HL-60 (cell line): ENCODE measurements around the gene GSTM2.

Source experiments
- CTCF ChIP-seq: IDR thresholded peaks from one replicate; pipeline ENCODE4 v1.5.1; 2011; ENCODE audit warnings: low read length, control low read depth, inconsistent platforms; ENCODE audit not compliant: insufficient read depth
- POLR2AphosphoS5 ChIP-seq: IDR thresholded peaks from 2 replicates; pipeline ENCODE4 v1.6.1; 2012; ENCODE audit warnings: low read depth
- TF ChIP-seq, protein P1 (sequence below): IDR thresholded peaks from 2 replicates; pipeline ENCODE4 v1.6.1; 2012; ENCODE audit warnings: low read depth; ENCODE audit not compliant: insufficient replicate concordance

DNA sequence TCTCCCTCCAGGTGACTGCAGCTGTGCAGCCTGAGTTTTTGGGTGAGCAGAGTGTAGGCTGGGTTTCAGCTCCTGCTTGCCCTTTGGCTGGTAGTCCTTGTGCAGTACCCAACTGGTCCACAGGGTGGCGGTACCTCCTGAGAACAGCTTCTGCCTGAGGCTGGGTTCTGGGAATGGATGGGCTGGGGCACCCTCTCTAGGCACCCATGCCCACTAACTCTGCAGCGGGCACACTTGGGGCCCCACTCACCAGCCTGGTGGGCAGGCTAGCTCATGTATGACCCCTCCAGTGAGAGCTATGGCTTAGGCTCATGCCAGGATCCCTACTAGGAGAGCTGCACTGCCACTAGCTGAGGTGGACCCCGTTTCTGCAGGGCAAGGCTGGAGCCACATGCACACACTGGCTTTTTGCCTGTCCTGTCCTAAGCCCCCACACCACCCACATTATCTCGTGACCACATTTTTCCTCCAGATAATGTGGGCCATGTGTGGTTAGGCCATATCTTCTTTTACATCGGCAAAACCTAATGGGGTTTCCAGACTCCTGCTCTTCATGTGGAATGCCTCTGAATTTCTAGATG is 27.5 kb upstream of the GSTM2 start:
- TF ChIP-seq CTCF: peak; percentile 97
- TF ChIP-seq POLR2AphosphoS5: no peak
- TF ChIP-seq, protein P1, sequence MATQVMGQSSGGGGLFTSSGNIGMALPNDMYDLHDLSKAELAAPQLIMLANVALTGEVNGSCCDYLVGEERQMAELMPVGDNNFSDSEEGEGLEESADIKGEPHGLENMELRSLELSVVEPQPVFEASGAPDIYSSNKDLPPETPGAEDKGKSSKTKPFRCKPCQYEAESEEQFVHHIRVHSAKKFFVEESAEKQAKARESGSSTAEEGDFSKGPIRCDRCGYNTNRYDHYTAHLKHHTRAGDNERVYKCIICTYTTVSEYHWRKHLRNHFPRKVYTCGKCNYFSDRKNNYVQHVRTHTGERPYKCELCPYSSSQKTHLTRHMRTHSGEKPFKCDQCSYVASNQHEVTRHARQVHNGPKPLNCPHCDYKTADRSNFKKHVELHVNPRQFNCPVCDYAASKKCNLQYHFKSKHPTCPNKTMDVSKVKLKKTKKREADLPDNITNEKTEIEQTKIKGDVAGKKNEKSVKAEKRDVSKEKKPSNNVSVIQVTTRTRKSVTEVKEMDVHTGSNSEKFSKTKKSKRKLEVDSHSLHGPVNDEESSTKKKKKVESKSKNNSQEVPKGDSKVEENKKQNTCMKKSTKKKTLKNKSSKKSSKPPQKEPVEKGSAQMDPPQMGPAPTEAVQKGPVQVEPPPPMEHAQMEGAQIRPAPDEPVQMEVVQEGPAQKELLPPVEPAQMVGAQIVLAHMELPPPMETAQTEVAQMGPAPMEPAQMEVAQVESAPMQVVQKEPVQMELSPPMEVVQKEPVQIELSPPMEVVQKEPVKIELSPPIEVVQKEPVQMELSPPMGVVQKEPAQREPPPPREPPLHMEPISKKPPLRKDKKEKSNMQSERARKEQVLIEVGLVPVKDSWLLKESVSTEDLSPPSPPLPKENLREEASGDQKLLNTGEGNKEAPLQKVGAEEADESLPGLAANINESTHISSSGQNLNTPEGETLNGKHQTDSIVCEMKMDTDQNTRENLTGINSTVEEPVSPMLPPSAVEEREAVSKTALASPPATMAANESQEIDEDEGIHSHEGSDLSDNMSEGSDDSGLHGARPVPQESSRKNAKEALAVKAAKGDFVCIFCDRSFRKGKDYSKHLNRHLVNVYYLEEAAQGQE: no peak
